Endothelial cell of umbilical vein (primary cell): ENCODE data around the gene RASSF3. TPM values are rescaled to one million over a fixed set of nuclear protein-coding genes. Genes with fewer than 3 reads are reported as not detected.
A peak's percentile ranks its signal among the peaks of the same experiment; 100 is the strongest.

Experiments used
- BruUV-seq: library from RNA; stranded (reverse); fragments of 400-500 nt; replicated peaks from 2 replicates; lab custom pipeline; 2021; lab: Mats Ljungman, UMichigan
- CTCF ChIA-PET: fragments of 300-600, 350-600 bp; sonication (Branson Sonifier 250); formaldehyde crosslinking; loops from one replicate; lab custom pipeline; 2021; ENCODE audit warnings: antibody characterized with exemption, inconsistent platforms; lab: Charles Lee
- POLR2A ChIA-PET: fragments of 300-600, 350-600 bp; sonication (Branson Sonifier 250); formaldehyde crosslinking; loops from one replicate; lab custom pipeline; 2021; ENCODE audit warnings: antibody characterized with exemption, inconsistent platforms; lab: Charles Lee
- DNase-seq: peaks from one replicate; pipeline ENCODE4 v3.0.0-alpha.2; 2011; ENCODE audit warnings: low read depth, low spot score
- FAIRE-seq: peaks from 2 replicates; lab custom pipeline; 2011; peaks lifted over from hg19 to GRCh38; lab: Jason Lieb, UNC
- H2AFZ ChIP-seq: 2 replicates; pipeline ENCODE4 v1.6.0; 2012; ENCODE audit warnings: low read depth, low read length, control low read depth, inconsistent platforms
- H3K27ac ChIP-seq: 2 replicates; pipeline ENCODE4 v1.5.1; 2011; ENCODE audit warnings: low read depth, mild to moderate bottlenecking, control low read depth, low read length, moderate library complexity; ENCODE audit not compliant: insufficient read depth
- H3K27me3 ChIP-seq, 2 experiments: 2 replicates each; pipeline versions ENCODE4 v1.6.0 to v1.6.1; 2011; ENCODE audit warnings: low read length in 2 of 2, mixed read lengths in 1 of 2; ENCODE audit not compliant: control insufficient read depth in 2 of 2, insufficient read depth in 2 of 2
- H3K36me3 ChIP-seq, 2 experiments: 2 replicates in 1 of 2; 3 replicates in 1 of 2; pipeline ENCODE4 v1.5.1; 2011; ENCODE audit warnings: low read length in 2 of 2, mild to moderate bottlenecking in 1 of 2, moderate library complexity in 1 of 2; ENCODE audit not compliant: control insufficient read depth in 2 of 2, insufficient read depth in 2 of 2; ENCODE audit errors: extremely low read depth in 1 of 2
- H3K4me1 ChIP-seq: 3 replicates; pipeline ENCODE4 v1.5.1; 2011; ENCODE audit warnings: mild to moderate bottlenecking, low read length; ENCODE audit not compliant: control insufficient read depth, insufficient read depth; ENCODE audit errors: extremely low read depth
- H3K4me2 ChIP-seq: 2 replicates; pipeline ENCODE4 v1.6.1; 2011; ENCODE audit warnings: low read length, control low read depth, mixed read lengths; ENCODE audit not compliant: insufficient read depth
- H3K4me3 ChIP-seq, 3 experiments: fragments of 200-600 bp in 1 of 3; sonication (generic), shearing (Covaris generic) in 1 of 3; replicated peaks in 1 of 3; 2 replicates each; pipeline ENCODE4 v1.5.1; 2011 to 2016; ENCODE audit warnings: control low read depth in 3 of 3, low read length in 3 of 3, mild to moderate bottlenecking in 2 of 3, inconsistent platforms in 1 of 3, low read depth in 1 of 3, moderate library complexity in 1 of 3; ENCODE audit not compliant: insufficient read depth in 1 of 3
- H3K79me2 ChIP-seq: 2 replicates; pipeline ENCODE4 v1.6.0; 2012; ENCODE audit warnings: low read length, inconsistent platforms; ENCODE audit not compliant: control insufficient read depth, insufficient read depth
- H3K9ac ChIP-seq: replicated peaks from 2 replicates; pipeline ENCODE3; 2011; ENCODE audit warnings: low read length, control low read depth; ENCODE audit not compliant: insufficient read depth; ENCODE audit errors: extremely low read depth
- H3K9me1 ChIP-seq: replicated peaks from 3 replicates; pipeline ENCODE4 v1.6.0; 2011; ENCODE audit warnings: mild to moderate bottlenecking, low read length; ENCODE audit not compliant: control insufficient read depth, insufficient read depth; ENCODE audit errors: extremely low read depth
- H3K9me3 ChIP-seq: replicated peaks from 2 replicates; pipeline ENCODE4 v1.5.1; 2012; ENCODE audit warnings: low read length, inconsistent platforms; ENCODE audit not compliant: control insufficient read depth, insufficient read depth
- H4K20me1 ChIP-seq: replicated peaks from 2 replicates; pipeline ENCODE3; 2011; ENCODE audit warnings: mild to moderate bottlenecking, low read length; ENCODE audit not compliant: control insufficient read depth, insufficient read depth; ENCODE audit errors: extremely low read depth
- EZH2 ChIP-seq: IDR thresholded peaks from 2 replicates; pipeline ENCODE4 v1.6.1; 2012; ENCODE audit warnings: borderline replicate concordance, low read depth, mild to moderate bottlenecking, moderate library complexity, low read length, inconsistent platforms; ENCODE audit not compliant: severe bottlenecking
- FOS ChIP-seq: IDR thresholded peaks from 2 replicates; pipeline ENCODE4 v1.6.1; 2011; ENCODE audit warnings: mild to moderate bottlenecking, low read length, moderate library complexity, borderline replicate concordance; ENCODE audit not compliant: insufficient read depth
- GATA2 ChIP-seq: IDR thresholded peaks from 2 replicates; pipeline ENCODE4 v1.7.0; 2011; ENCODE audit warnings: low read depth, mild to moderate bottlenecking, moderate library complexity, mixed read lengths, low read length; ENCODE audit not compliant: insufficient read length, insufficient read depth
- JUN ChIP-seq: IDR thresholded peaks from 2 replicates; pipeline ENCODE4 v1.6.1; 2011; ENCODE audit warnings: borderline replicate concordance, low read depth; ENCODE audit not compliant: insufficient read length, insufficient read depth
- MYC ChIP-seq: IDR thresholded peaks from one replicate; pipeline ENCODE4 v1.6.1; 2011; ENCODE audit warnings: mild to moderate bottlenecking, low read depth, low read length
- POLR2A ChIP-seq: IDR thresholded peaks from 2 replicates; pipeline ENCODE4 v1.6.1; 2012; ENCODE audit warnings: low read depth, mild to moderate bottlenecking, control low read depth, low read length
- POLR2AphosphoS5 ChIP-seq: IDR thresholded peaks from 2 replicates; pipeline ENCODE4 v1.6.1; 2012; ENCODE audit warnings: low read depth, mild to moderate bottlenecking, control low read depth, low read length, moderate library complexity; ENCODE audit not compliant: insufficient read depth
- dilution Hi-C: fragments of 300-500 bp; cut with MboI; formaldehyde crosslinking; loops from one replicate; pipeline ENCODE4 v1.15.0; 2019; ENCODE audit warnings: low sequenced_read_pairs; ENCODE audit not compliant: extremely low pct_ligation_motif_present
- intact Hi-C: fragments of 100-400 bp; cut with micrococcal nuclease; formaldehyde crosslinking; loops from one replicate; pipeline ENCODE4 v1.10.0; 2022
- polyA plus RNA-seq, 4 experiments: library from polyadenylated mRNA; depleted of rRNA in 3 of 4; stranded (reverse) in 3 of 4; unstranded in 1 of 4; fragments of >200 nt; gene quantifications; 2 replicates each; pipeline versions ENCODE4 v1.2.1 to v1.2.3, GENCODE V29; 2011 to 2012; ENCODE audit warnings: missing spikeins in 1 of 4
- total RNA-seq: library from RNA; stranded (reverse); gene quantifications from 2 replicates; pipeline ENCODE4 v1.2.3, GENCODE V29; 2021
- TF ChIP-seq, protein P1 (sequence below): IDR thresholded peaks from 2 replicates; pipeline ENCODE4 v1.6.1; 2011; ENCODE audit not compliant: insufficient read depth, insufficient read length
- TF ChIP-seq, protein P2 (sequence below), 2 donors: IDR thresholded peaks; 1 replicate in 1 of 2; 2 replicates in 1 of 2; pipeline ENCODE4 v1.5.1; 2011; ENCODE audit warnings: low read length in 2 of 2, mild to moderate bottlenecking in 2 of 2, moderate library complexity in 2 of 2, control low read depth in 1 of 2, inconsistent platforms in 1 of 2, low read depth in 1 of 2; ENCODE audit not compliant: insufficient read depth in 1 of 2; ENCODE audit errors: extremely low read depth in 1 of 2

The RASSF3 gene
- total and polyA plus RNA-seq, 2 donors (not counting 3 experiments of a cell fraction or from before 2014, with no cell fraction given), result 20.2 to 60.8 TPM

DNA sequence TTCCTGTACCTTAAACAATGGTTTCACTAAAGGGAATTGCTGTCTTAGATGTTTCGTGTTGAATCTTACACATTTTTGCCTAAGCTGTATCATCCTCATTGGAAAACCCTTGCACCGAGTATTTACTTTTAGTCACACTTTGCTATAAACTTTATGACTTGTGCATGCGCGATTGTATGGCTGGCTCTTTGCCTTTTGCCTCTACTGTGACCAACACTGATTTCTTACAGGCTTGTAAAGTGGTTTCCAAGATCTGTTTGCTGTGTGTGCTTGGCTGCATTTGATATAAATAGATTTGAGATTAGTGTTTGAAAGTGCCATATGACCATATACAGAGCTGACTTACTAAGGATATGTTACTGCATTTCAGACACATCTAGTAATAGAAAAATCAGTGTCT, 40.5 kb downstream of the RASSF3 start:
- H3K4me1 ChIP-seq, result peaks cover 9% of the 10 kb centered on the region
- no peak overlapping the region for H3K27ac ChIP-seq
- POLR2A ChIA-PET, result interaction anchor here (0.6 kb wide), 1 partner anchor 11 kb away, joined by 3 read pairs; no protein-coding TSS in a partner anchor
- dilution Hi-C loops, result no loop called here
- H3K9me3 ChIP-seq, result no peaks in the 10 kb centered on the region
- CTCF ChIA-PET, result interaction anchor here (1.1 to 1.3 kb wide), 3 partner anchors 8 to 47 kb away, joined by 3 to 4 read pairs (median 3); no protein-coding TSS in a partner anchor
- no peak for TF ChIP-seq EZH2
- H2AFZ ChIP-seq, result no peak overlapping the region
- no peaks in the 10 kb centered on the region for H3K9me1 ChIP-seq
- peaks cover 4% of the 10 kb centered on the region for H4K20me1 ChIP-seq
- FAIRE-seq (no peak), DNase-seq (peak; percentile 45)
- H3K36me3 ChIP-seq, result no peaks in the 10 kb centered on the region
- intact Hi-C loops, result no loop called here
- no TSS peak for BruUV-seq
- H3K4me3 ChIP-seq, result no peak overlapping the region
- H3K27me3 ChIP-seq, result no peaks in the 10 kb centered on the region
- peaks cover 93% of the 10 kb centered on the region for H3K79me2 ChIP-seq
- H3K4me2 ChIP-seq, result no peak overlapping the region
- no peak overlapping the region for H3K9ac ChIP-seq

DNA sequence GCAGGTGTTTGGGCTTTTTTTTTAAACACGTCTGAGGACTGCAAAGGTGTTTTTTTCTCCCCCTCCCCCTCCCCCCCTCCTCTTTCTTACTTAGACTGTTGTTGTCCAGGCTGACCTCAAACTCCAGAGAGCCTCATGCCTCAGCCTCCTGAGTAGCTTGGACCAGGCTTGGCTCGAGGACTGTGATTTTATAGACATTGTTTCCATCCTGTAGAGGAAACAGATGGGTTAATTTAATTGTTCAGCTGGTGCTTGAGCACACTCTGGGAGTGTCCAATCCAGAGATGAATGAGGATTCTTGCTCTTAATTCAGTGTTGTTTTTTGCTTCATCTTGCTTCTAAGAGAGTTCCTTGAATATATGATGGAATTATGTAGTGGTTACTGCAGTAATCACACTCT, 42.1 kb downstream of the RASSF3 start:
- TF ChIP-seq, protein P1, sequence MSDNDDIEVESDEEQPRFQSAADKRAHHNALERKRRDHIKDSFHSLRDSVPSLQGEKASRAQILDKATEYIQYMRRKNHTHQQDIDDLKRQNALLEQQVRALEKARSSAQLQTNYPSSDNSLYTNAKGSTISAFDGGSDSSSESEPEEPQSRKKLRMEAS, result no peak
- TF ChIP-seq POLR2A (no peak), EZH2 (no peak), MYC (no peak), FOS (no peak), GATA2 (no peak), JUN (no peak), POLR2AphosphoS5 (no peak)
- TF ChIP-seq, protein P2, sequence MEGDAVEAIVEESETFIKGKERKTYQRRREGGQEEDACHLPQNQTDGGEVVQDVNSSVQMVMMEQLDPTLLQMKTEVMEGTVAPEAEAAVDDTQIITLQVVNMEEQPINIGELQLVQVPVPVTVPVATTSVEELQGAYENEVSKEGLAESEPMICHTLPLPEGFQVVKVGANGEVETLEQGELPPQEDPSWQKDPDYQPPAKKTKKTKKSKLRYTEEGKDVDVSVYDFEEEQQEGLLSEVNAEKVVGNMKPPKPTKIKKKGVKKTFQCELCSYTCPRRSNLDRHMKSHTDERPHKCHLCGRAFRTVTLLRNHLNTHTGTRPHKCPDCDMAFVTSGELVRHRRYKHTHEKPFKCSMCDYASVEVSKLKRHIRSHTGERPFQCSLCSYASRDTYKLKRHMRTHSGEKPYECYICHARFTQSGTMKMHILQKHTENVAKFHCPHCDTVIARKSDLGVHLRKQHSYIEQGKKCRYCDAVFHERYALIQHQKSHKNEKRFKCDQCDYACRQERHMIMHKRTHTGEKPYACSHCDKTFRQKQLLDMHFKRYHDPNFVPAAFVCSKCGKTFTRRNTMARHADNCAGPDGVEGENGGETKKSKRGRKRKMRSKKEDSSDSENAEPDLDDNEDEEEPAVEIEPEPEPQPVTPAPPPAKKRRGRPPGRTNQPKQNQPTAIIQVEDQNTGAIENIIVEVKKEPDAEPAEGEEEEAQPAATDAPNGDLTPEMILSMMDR (IDR thresholded peaks at IDR 0.05; ENCODE audit: extremely low read depth in 1 of 2, insufficient read depth in 1 of 2, low read depth in 1 of 2, low read length in 2 of 2), result no peak
- no peaks in the 10 kb centered on the region for H3K9me1 ChIP-seq
- H2AFZ ChIP-seq, result no peak overlapping the region
- no peaks in the 10 kb centered on the region for H3K27me3 ChIP-seq
- H3K4me2 ChIP-seq, result no peak overlapping the region
- dilution Hi-C loops, result no loop called here
- peaks cover 4% of the 10 kb centered on the region for H4K20me1 ChIP-seq
- CTCF ChIA-PET, result no interaction called here
- intact Hi-C loops, result no loop called here
- POLR2A ChIA-PET, result no interaction called here
- no peaks in the 10 kb centered on the region for H3K9me3 ChIP-seq
- H3K27ac ChIP-seq, result no peak overlapping the region
- DNase-seq, result peak; percentile 73
- peak; percentile 59 for FAIRE-seq
- H3K79me2 ChIP-seq, result peaks cover 91% of the 10 kb centered on the region
- no TSS peak for BruUV-seq
- no peak overlapping the region for H3K4me3 ChIP-seq
- H3K9ac ChIP-seq, result no peak overlapping the region
- no peaks in the 10 kb centered on the region for H3K36me3 ChIP-seq
- peaks cover 15% of the 10 kb centered on the region for H3K4me1 ChIP-seq
